ENCODE measurements around the gene FERMT2. TPM values are rescaled to one million over a fixed set of nuclear protein-coding genes. Genes with fewer than 3 reads are reported as not detected.

The FERMT2 gene
- polyA plus RNA-seq, 12 donors, result 72.2 to 147 (median 105) TPM; not detected in 1

DNA sequence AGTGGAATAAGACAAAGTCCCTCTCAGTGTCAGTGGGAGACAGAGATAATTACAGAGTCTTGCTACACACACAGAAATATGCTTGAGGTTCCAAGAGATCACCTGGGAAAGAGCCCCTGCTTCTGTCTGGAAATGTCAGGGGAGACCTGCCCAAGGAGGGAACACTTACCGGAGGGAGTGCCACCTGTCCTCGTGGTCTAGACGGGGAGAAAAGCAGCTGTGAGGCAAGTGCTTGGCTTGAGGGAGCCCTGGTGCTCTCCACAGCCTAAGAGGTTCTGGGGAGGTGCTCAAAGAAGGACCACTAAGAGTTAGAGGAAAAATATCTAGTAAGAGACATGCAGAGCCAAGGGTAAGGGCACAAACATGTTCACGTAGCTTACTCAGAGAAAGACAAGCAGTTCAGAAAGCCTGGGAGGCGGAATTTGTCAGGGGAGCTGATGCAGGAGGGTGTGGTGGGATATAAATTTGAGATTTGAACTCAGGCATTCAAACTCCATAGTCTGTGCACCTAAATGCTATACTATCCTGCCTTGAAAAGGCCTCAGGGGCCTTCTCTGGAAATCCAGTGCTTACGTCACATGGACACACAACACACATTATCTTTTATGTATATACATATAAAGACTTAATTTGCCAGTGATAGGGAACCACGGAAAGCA, 121.2 kb downstream of the FERMT2 start:
- no peak for DNase-seq

DNA sequence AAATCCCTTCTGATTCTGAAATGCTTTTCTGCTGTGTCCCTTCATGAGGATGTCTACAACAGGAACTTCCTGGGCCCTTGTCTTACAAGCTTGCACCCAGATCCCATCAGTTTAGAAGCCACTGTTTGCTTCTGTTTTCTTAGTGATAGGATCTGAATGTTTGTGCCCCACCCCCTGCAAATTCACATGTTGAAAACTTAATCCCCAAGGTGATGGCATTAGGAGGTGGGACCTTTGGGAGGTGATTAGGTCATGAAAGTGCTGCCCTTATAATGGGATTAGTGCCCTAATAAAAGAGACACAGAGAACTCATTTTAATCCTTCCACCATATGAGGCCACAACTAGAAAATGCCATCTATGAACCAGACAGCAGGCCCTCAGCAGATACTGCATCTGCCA, 123.4 kb downstream of the FERMT2 start:
- no peak for DNase-seq

DNA sequence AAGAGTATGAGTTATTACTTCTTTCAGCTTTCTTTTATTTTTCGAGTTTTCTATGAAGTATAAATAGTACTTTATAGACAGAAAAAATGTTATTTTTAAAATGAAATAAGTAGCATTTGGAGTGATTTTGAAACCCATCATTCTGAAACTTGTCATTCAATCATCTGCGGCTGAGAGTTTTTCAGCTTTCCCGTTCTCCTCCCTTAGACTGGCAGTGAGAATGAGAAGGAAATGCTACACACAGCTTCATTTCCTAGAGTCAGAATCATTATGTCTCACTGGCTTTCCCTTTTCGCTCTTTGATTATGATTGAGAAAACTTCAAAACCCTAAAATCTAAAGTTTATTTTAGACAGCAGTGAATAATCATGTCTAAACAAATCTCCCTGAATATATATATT, 125.8 kb downstream of the FERMT2 start:
- no peak for DNase-seq

DNA sequence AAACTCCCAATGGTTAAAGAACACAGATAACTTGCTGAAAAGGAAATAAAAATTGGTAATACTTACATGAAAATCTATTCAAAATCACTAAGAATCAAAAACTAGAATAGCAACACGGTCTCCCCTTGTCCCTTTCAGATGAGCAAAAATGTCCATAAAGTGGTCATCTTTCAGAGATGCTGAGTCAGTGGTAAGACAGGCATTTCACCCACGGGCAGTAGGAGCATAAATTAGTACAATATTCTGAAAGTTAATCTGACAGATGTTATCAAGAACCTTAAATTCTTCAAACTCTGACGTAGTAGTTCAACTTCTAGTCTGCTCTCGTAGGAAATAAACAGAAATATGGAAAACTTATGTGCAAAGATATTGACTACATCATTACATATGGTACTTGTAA, 126.4 kb downstream of the FERMT2 start:
- no peak for DNase-seq

DNA sequence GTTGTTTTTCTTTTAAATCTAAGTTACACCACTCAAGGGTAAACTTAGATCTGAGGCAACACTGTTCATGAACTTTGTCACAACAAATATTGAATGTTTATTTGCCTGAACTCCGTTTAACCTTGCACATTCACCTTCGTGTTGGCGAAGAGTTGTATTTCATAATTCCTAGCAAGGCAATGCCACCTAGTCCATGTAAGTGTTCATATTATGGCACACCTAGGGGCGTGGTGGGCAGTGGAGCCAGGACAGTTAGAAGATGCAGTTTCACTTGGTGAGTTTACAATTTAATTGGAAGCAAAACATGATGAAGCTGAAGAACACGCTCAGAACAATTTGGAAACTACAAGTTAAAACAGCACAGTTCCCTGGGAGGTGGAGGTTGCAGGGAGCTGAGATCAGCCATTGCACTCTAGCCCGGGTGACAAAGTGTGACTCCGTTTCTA, 129.0 kb downstream of the FERMT2 start:
- no peak for DNase-seq

DNA sequence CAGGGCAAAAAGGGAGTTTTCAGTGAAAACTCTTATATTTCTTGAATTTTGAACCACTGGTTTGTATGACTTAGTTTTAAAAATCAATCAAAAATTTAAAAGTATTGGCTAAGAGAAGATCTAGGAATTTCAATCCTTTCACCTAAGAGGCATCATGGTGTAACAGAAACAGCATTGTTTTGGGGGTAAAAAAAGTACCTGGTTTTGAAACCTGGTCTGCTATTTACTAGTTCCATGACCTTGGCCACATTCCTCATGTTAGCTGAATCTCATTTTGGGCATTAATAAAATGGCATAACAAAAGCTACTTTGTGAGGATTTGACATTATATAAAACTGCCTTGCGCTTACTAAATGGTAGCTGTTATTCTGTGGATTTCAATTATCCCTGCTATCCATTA, 142.7 kb downstream of the FERMT2 start:
- DNase-seq, result no peak

Other genes starting within 250 kb of the FERMT2 start
- gene PSMC6, start 243.8 kb downstream of the FERMT2 start, polyA plus RNA-seq (ENCODE audit: insufficient read length in 12 of 12), result 100 to 1,000 TPM in 7 of 12 donors, 10 to 100 TPM in 4, not detected in 1; 66.7 to 134 (median 107) TPM
- 10 to 100 TPM in 11 of 12 donors, not detected in 1; 10.4 to 18.1 (median 16.1) TPM for gene STYX, start 220.9 kb downstream of the FERMT2 start, polyA plus RNA-seq (ENCODE audit: insufficient read length in 12 of 12)
- 10 to 100 TPM in 11 of 12 donors, not detected in 1; 11.6 to 21.2 (median 16.9) TPM for gene GNPNAT1, start 159.4 kb downstream of the FERMT2 start, polyA plus RNA-seq (ENCODE audit: insufficient read length in 12 of 12)
- 10 to 100 TPM in 1 of 12 donors, 1 to 10 TPM in 10, not detected in 1; 4.4 to 10.1 (median 7.6) TPM for gene DDHD1, start 202.3 kb upstream of the FERMT2 start, polyA plus RNA-seq (ENCODE audit: insufficient read length in 12 of 12)